ENCODE measurements around the gene JARID2.
"Not testable (repeated sequence)": the region's sequence is repeated elsewhere in the genome, so short reads cannot be mapped to it uniquely, and the experiment has no call there.

Gene JARID2

DNA sequence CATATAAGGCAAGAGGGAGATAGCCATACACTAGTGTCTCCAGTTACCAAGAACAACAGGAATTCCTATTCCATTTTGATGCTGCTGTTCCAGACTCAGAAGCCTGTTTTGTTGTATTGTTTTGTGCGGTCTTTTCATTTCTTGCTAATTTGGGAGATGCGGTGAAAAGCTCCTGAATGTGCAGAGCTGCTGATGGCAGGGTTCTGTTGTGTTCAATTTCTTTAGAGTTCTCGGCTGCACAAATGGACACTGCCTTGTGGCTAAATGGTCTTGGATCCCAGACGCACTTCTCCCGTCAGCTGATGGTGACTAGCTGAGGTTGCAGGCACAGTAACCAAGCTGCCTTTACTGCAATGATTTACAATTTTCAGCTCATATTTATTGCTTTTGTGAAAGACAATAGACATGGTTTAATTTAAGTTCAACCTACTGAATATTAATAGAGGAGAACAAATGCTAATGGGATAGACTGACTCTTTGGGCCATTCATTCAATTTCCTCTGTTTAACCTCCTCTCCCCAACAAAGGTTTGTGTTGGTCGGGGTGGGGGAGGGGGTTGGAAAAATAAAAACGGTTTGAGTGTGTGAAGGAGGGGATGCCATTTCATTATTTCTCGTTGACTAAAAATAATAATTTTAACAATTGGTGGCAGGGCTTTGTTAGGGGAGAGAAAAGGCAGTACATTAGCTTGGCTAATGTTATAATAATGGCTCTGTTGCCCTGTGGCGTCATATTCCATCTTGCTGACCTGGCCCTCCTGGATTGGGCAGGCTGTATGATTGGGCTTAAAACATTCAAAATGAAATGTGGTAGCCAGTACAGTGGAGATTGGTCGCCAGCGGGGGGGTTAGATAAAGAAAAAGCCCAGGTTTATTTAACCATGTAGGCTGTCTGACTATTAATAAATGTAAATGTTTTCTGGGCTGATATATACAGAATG is 159.5 kb downstream of the JARID2 start:
- no peak for DNase-seq

DNA sequence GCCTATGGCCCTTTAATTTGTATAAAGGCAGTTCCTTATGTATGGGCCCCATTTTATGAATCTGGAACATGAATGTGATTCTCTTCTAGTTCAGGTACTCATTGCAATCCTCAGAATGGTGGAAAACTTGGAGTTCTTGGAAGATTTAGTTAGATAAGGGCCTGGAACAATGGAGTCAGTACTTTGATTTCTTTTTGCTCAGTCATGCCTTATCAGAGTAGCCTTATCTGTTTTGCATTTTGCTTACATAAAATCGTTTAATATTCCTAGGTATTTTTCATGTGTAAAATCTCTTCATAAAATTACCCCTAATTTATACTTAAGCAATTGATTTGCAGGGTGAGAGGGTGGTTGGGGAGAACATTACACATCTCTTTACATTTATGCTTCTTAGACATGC is 160.6 kb downstream of the JARID2 start:
- no peak for DNase-seq

DNA sequence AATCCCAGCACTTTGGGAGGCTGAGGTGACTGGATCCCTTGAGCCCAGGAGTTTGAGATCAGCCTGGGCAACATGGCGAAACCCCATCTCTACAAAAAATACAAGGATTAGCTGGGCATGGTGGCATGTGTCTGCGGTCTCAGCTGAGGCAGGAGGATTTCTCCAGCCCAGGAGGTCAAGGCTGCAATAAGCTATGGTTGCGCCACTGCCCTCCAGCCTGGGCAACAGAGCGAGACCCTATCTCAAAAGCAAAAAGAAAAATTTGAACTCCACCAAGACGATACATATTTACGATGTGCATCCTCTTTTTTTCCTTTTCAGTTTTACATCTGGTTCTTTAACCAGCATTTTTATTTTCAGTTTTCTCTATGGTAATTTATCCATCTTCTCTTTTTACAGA is 162.1 kb downstream of the JARID2 start:
- no peak for DNase-seq

DNA sequence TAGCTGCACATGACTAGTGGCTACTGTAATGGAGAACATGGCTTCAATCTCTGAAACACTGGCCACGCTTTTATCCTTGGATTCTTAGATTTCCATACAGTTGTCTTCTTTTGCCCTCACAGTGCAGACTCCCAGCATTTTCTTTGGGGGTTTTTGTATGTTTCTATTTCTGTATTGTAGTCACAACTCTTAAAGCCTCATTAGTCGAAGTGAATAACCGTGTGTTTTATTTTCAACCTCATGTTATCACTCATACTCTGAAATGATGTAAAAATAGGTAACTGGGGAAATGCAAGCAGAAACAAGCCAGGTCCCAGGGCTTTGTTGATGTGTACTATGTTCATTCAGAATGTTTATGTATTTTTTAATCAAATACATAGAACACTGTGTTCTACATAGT is 162.9 kb downstream of the JARID2 start:
- DNase-seq: no peak

GRCh38 chr6:15409301-15410125 is 163.6 kb downstream of the JARID2 start:
- no peak for DNase-seq

- DNase-seq: no peak
Observed at GRCh38 chr6:15410126-15410391, 164.2 kb downstream of the JARID2 start.

GRCh38 chr6:15410752-15411151 is 164.9 kb downstream of the JARID2 start:
- DNase-seq: peak; percentile 20

DNA sequence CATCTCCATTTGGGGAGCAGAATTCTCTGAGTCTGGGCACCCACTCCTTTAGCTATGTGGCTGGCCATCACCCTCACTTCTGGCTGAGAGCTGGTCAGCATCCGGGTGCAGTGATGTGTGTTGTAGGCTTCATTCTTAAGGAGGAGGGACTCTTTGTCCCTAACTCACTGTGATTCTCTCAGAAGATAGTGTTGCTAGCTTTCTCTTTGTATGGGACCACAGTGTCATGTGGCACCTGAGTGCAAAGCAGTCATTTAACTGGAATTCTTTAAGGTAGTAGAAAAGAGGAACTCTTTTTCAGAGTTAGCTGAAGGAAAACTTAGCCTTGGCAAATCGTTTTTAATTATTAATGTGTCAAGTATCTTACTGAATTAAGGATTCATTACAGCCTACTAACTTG is 165.9 kb downstream of the JARID2 start:
- no peak for DNase-seq

DNA sequence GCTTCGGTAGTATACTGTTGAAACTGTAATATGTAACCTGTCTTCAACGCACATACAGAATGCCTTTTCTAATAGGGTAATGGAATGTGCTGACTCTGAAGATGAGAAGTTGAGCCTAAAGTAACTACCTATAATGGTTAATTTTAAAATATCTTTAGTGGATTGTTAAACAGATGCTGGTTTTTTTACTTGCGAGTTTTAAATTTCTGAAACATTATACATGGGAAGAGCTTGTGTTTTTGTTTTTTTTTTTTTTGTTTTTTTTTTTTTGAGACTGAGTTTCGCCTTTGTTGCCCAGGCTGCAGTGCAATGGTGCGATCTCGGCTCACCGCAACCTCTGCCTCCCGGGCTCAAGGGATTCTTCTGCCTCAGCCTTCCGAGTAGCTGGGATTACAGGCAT is 166.9 kb downstream of the JARID2 start:
- DNase-seq: no peak

DNA sequence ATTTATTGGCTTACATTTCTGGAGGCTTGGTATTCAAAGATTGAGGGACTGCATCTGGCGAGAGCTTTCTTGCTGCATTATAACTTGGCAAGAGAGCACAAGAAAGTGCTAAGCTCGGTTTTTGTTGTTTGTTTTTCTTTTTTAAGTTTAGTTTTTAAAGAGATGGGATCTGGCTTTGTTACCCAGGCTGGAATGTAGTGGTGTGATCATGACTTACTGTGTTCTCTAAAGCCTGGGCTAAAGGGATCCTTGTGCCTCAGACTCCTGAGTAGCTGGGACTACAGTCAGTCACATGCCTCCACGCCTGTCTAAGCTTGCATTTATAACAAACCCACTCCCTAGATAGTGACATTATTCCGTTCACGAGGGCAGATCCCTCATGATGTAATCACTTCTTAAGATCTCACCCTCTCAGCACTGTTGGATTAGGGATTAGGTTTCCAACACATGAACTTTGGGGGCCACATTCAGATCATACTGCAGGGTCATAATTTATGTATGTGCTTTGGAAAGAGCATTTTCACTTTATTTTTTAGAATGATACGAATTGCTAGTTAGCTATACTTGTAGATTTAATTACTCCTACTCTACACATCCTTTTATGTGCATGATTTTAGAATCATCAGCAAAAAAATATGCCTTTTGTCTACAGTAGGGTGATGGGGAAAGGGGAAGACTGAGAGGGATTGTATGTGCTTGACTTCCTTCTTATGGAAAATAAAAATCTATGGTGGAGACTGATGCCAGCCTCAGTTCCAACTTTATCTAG is 167.8 kb downstream of the JARID2 start:
- no peak for DNase-seq

DNA sequence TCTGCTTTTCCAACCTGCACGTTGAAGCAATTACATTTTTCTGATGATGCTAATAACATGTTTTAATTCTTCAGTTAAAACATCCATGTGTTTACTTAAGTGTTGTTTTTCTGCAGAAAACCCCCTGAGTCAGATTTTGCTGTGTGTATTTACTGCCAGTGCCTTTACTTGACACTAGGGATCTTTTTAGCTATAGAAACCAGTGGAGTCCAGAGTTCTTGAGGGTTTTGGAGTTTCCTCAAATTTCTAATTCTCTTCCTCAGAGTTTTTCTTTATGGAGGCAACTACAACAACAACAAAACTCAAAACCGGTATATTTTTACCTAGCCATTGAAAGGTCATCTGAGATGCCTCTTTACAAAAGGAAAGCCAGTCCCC is 168.4 kb downstream of the JARID2 start:
- DNase-seq: no peak

DNA sequence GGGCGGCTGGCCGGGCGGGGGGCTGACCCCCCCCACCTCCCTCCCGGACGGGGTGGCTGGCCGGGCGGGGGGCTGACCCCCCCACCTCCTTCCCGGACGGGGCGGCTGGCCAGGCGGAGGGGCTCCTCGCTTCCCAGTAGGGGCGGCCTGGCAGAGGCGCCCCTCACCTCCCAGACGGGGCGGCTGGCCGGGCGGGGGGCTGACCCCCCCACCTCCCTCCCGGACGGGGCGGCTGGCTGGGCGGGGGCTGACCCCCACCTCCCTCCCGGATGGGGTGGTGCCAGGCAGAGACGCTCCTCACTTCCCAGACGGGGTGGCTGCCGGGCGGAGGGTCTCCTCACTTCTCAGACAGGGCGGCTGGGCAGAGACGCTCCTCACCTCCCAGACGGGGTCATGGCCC is 169.8 kb downstream of the JARID2 start:
- DNase-seq: not testable (repeated sequence)

DNA sequence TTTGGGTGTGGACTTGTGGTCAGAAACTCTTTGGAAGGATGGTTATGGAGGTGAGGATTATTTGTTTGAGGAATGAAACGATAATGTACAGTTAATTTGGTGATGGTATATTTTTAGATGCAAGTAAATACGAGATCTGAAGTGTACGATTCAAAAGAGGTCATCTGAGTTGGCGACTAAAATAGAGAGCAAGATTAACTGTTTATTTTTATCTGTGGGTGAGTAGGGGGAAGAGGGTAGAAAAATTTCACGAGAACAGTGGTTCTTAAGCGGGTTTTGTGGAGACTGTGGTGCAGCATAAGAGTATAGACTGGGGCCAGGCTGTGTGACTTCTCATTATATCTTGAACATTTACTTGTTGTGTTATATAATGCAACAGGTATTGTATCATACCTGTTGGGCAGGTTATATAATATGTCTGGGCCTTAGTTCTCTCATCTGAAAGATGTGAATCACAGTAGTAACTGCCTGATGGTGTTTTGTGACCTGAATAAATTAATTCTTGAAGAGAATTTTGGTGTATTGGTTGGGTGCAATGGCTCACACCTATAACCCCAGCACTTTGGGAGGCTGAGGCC is 171.2 kb downstream of the JARID2 start:
- no peak for DNase-seq

DNA sequence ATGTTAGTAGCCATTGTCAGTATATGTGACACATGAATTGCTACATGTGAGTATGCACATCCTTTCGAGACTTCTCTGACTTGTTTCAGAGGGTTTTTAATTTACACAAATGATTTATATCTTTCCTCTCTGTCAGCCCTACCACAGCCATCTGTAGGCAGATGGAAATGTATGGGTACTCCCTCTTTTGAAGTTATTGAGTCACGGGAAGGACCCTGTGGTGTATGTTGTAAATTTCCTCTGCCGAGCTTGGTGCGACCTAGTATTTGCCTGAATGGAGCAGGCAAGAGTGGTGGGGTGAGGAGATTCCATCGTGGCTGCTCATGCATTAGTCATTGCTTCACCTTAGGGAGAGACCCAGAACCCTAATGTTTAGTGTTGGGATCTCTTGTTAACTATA is 171.9 kb downstream of the JARID2 start:
- no peak for DNase-seq

GRCh38 chr6:15419493-15419892 is 173.6 kb downstream of the JARID2 start:
- DNase-seq: no peak

DNA sequence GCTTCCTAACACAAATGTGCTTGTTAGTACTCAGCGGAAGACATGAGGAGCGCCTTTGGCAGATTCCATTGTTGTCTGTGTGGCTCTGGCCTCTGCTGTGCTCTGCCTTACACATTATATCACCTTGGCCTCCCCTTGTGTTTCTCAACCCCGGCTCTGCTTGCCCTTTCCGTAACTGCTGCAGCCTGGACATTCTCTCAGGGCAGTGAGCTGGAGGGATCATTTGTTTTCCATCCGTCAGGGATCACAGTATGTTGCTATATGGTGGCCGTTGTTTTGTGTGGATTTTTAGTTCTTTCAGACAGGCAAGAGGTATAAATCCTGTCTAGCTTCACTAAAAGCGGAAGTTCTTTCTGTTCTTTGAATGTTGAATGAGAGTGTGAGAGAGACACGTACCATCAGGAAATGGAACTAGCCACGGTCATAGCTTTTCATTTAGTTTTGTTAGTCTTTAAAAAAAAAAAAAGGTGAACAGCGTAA is 175.1 kb downstream of the JARID2 start:
- DNase-seq: peak; percentile 14

- no peak for DNase-seq
Observed at GRCh38 chr6:15421945-15422733, 176.3 kb downstream of the JARID2 start.

- DNase-seq: no peak
Observed at GRCh38 chr6:15423286-15423993, 177.6 kb downstream of the JARID2 start.

DNA sequence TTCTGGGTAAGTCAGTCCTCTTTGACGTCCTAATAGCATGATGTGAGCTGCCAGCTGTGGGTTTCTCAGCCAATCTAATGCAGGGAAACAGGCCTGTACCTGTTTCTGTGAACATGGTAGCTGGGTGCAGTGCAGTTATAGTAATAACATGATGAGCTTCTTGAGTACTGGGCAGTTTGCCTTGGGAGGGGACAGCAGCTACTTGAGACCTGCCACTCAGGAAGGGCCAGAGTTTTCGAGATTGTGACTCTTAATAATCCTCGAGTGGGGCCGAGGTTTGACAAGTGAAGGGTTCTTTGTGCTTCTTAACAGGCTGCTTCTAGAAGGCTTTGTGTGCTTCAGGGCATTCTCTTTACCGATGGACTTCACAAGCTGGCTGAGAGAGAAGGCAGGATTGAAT is 180.1 kb downstream of the JARID2 start:
- DNase-seq: no peak

DNA sequence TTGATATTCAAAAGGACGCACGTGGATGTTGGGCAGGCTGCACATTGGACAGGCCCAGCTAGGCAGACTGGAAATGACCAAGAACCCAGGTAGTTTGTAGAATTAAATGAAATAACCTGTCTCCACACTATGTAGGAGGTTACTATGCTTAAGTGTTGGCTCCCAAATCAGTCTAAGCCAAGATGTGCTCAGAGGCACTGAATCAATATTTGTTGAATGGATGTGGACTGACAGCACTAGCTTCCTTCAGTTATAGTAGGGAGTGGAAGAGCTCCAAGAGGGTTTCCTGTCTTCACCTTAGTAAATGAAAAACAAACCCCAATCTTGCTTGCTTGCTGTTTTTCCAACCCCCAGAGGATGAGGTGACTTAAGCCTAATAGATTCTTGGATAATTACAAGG is 180.5 kb downstream of the JARID2 start:
- DNase-seq: no peak

GRCh38 chr6:15426901-15427300 is 181.0 kb downstream of the JARID2 start:
- no peak for DNase-seq

Measured in GDM1 (cell line).